ENCODE results near the gene KCTD21.
"Not testable (repeated sequence)": the region's sequence is repeated elsewhere in the genome, so short reads cannot be mapped to it uniquely, and the experiment has no call there.

Gene KCTD21

DNA sequence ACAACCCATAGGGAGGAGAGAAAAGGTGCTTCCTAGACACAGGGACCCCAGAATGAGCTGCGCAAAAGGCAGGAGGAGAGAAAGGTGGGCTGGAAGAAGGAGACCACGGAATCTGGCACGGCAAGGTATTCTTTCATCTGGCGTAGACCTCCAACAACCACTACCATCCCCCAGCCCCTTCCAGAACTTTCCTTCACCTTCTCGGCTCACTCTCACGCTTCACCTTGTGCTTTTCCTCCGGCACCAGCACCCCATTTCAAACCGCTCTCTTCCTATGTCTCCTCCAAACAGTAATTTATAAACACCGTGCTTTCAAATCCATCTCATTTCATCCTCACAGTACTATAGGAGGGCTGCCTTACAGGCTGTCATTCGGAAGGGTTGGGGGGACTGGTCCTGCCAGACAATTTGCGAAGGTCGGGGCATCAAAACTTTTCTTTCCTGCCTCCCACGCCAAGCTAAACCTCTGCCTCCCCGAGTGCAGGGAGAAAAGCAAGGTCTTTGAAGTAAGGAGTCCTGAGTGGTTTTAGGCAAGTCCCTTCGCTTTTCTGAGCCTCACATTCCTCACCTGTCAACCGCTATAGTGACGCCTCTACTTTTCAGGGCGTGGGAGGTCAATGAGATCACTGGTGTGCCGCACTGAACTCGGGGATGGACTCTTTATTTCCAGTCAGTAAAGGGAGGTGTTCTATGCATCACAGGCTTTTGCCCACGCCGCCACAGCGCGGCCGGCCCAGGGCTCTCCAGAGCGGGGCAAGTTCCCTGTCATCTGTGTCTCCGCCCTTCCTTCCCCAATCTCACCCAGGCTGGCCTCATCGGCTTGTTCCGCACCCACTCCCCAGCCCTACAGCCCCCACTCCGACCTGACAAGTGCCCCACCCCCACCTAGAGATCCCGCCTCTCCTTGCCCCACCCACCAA, 800 bp downstream of the KCTD21 start:
- CTCF ChIA-PET, result interaction anchor here (2.4 to 4.2 kb wide), 2 partner anchors 38 to 377 kb away, joined by 6 to 19 read pairs; no protein-coding TSS in a partner anchor
- POLR2A ChIA-PET, result interaction anchor here (0.5 to 1.5 kb wide), 7 partner anchors 25 to 231 kb away, joined by 3 to 5 read pairs (median 3); partner anchors contain the start of gene ALG8
- H3K4me3 ChIP-seq (ENCODE audit: low read depth, low read length), result peak overlapping the region; percentile 96
- TF ChIP-seq, protein P1, sequence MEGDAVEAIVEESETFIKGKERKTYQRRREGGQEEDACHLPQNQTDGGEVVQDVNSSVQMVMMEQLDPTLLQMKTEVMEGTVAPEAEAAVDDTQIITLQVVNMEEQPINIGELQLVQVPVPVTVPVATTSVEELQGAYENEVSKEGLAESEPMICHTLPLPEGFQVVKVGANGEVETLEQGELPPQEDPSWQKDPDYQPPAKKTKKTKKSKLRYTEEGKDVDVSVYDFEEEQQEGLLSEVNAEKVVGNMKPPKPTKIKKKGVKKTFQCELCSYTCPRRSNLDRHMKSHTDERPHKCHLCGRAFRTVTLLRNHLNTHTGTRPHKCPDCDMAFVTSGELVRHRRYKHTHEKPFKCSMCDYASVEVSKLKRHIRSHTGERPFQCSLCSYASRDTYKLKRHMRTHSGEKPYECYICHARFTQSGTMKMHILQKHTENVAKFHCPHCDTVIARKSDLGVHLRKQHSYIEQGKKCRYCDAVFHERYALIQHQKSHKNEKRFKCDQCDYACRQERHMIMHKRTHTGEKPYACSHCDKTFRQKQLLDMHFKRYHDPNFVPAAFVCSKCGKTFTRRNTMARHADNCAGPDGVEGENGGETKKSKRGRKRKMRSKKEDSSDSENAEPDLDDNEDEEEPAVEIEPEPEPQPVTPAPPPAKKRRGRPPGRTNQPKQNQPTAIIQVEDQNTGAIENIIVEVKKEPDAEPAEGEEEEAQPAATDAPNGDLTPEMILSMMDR (IDR thresholded peaks at IDR 0.05; ENCODE audit: insufficient read depth, low read length, missing control alignments), result no peak
- no peak for DNase-seq (ENCODE audit: low read depth, low spot score)

DNA sequence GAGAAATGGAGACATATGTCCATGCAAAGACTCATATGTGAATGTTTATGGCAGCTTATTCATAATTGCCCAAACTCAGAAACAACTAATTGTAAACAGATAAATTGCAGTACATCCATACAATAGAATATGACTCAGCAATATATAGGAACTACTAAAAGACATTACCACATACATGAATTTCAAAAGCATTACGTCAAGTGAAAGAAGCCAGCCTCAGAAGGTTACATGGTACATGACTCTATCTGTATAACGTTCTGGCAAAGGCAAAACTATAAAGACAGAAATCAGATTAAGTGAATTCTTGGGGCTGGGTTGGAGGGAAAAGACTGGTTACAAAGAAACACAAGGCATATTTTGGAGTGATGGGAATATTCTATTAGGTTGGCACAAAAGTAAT, 7.2 kb downstream of the KCTD21 start:
- TF ChIP-seq, protein P1 (IDR thresholded peaks at IDR 0.05; ENCODE audit: insufficient read depth, low read length, missing control alignments), result no peak
- ChIA-PET CTCF (no interaction called here), POLR2A (no interaction called here)
- DNase-seq (ENCODE audit: low read depth, low spot score), result no peak
- H3K4me3 ChIP-seq (ENCODE audit: low read depth, low read length), result no peak overlapping the region

DNA sequence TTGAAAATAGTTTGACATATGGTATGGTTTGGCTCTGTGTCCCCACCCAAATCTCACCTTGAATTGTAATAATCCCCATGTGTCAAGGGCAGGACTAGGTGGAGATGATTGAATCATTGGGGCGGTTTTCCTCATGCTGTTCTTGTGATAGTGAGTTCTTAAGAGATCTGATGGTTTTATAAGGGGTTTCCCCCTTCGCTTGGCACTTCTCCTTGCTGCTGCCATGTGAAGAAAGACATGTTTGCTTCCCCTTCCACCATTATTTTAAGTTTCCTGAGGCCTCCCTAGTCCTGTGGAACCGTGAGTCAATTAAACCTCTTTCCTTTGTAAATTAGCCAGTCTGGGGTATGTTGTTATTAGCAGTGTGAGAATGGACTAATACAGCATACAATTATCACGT, 7.7 kb downstream of the KCTD21 start:
- ChIA-PET CTCF (no interaction called here), POLR2A (no interaction called here)
- H3K4me3 ChIP-seq (ENCODE audit: low read depth, low read length), result no peak overlapping the region
- DNase-seq (ENCODE audit: low read depth, low spot score), result no peak
- TF ChIP-seq, protein P1 (IDR thresholded peaks at IDR 0.05; ENCODE audit: insufficient read depth, low read length, missing control alignments), result no peak

DNA sequence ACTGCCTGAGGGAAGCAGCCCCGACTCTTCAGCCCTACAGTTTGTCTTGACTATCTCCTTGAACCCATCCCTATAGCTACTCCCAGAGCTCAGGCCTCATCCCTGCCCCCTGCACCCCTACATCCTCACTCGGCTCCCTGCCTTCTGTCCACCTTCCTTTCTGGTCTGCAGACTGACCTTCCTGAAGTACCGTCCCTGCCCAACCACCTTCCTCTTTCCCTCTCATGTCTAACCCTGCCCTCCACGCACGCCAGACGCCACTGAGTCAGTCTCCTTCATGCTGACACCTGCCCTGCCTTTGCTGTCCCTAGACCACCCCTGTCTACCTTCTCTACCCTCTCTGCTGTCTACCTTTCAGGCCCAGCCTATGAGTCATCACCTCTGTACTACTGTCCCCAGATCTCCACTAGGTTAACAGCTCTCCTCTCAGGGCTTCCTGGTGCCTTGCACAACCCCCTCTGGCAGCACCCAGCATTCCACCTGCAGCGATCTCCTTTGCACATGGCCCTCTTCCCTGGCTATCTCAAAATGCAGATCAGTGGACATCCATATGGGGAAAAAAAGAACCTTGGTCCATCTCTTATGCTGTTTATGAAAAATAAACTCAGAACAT, 8.9 kb downstream of the KCTD21 start:
- DNase-seq (ENCODE audit: low read depth, low spot score), result no peak
- TF ChIP-seq, protein P1 (IDR thresholded peaks at IDR 0.05; ENCODE audit: insufficient read depth, low read length, missing control alignments), result no peak
- no peak overlapping the region for H3K4me3 ChIP-seq (ENCODE audit: low read depth, low read length)
- ChIA-PET CTCF (interaction anchor here (0.6 kb wide), 1 partner anchor 385 kb away, joined by 3 read pairs; no protein-coding TSS in a partner anchor), POLR2A (no interaction called here)

DNA sequence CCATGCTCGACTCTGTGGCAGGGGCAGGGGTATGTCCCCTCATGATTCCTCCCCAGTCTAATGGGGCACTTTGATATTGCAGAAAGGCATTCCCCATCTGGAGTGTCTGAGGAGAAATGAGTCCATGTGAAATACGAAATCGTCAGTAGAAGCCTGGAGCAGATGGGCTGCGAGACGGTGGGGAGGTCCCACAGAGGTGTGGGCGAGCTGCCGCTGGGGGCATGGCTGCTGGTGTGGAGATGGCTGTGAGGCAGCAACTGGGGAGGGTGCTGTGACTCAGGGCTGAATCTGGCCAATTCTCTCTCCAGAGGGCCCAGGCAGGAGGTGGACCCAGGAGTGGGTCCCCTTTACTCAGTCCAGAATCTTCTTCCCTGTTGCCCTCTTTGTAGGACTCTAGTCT, 11.2 kb downstream of the KCTD21 start:
- DNase-seq (ENCODE audit: low read depth, low spot score), result no peak
- ChIA-PET POLR2A (no interaction called here), CTCF (no interaction called here)
- H3K4me3 ChIP-seq (ENCODE audit: low read depth, low read length), result no peak overlapping the region
- TF ChIP-seq, protein P1 (IDR thresholded peaks at IDR 0.05; ENCODE audit: insufficient read depth, low read length, missing control alignments), result no peak

DNA sequence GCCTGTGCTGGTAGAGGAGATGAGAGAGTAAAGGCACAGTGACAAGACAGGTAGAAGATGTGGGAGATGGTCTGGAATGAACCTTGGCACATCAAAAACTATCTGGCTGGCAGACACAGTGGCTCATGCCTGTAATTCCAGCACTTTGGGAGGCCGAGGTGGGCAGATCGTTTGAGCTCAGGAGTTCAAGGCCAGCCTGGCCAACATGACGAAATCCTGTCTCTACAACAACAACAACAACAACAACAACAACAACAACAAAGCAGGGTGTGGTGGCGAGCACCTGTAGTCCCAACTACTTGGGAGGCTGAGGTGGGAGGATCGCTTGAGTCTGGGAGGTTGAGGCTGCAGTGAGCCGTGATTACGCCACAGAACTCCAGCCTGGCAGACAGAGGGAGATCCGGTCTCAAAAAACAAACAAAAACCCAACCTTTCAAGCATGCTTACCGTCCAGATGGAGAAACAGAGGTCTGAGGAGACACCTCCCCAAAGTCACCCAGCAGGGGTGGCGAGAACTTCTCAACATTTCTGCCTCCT, 11.8 kb downstream of the KCTD21 start:
- no peak overlapping the region for H3K4me3 ChIP-seq (ENCODE audit: low read depth, low read length)
- DNase-seq (ENCODE audit: low read depth, low spot score), result no peak
- ChIA-PET POLR2A (no interaction called here), CTCF (no interaction called here)
- TF ChIP-seq, protein P1 (IDR thresholded peaks at IDR 0.05; ENCODE audit: insufficient read depth, low read length, missing control alignments), result no peak

DNA sequence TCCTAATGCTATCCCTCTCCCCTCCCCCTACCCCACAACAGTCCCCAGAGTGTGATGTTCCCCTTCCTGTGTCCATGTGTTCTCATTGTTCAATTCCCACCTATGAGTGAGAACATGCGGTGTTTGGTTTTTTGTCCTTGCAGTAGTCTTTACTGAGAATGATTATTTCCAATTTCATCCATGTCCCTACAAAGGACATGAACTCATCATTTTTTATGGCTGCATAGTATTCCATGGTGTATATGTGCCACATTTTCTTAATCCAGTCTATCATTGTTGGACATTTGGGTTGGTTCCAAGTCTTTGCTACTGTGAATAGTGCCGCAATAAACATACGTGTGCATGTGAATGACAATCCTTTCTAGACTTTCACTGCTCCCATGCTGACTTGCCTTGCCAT, 12.6 kb downstream of the KCTD21 start:
- H3K4me3 ChIP-seq (ENCODE audit: low read depth, low read length); POLR2A ChIA-PET; DNase-seq (ENCODE audit: low read depth, low spot score); CTCF ChIA-PET: not testable (repeated sequence)

Measured in AG04449 (cell line).